ENCODE results near the gene CIT. TPM values are rescaled to one million over a fixed set of nuclear protein-coding genes. Genes with fewer than 3 reads are reported as not detected.
"Not testable (repeated sequence)": the region's sequence is repeated elsewhere in the genome, so short reads cannot be mapped to it uniquely, and the experiment has no call there.

CIT gene
- total RNA-seq, 3 donors from 2014 or later (not counting 1 experiment from before 2014, with no cell fraction given) = 2.8 to 4.2 (median 3.6) TPM

DNA sequence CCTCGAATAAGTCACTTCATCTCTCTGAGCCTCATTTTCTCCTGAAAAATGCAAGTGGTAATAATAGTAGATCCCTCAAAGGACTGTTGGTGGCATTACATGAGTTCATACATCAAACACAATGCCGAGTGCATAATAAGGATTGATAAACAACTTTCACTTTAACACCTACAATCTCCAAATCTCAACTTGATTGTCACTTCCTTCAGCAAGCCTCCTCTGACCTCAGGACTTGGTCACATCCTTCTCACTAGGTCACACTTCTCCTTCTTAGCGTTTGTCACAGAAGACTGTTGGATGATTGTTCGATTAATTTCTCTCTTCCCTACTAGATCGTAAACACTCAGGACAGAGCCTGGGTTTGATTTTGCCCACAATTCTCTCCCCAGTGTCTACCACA is 217.0 kb downstream of the CIT start:
- no peaks in the 10 kb centered on the region for H3K4me1 ChIP-seq (ENCODE audit: control insufficient read depth, insufficient read depth, low read length)
- H3K36me3 ChIP-seq (ENCODE audit: control insufficient read depth, insufficient read depth, low read length) = no peaks in the 10 kb centered on the region
- no peaks in the 10 kb centered on the region for H3K9me3 Mint-ChIP-seq
- 40% methylated on average over 3 of the region's 5 CpGs for WGBS (ENCODE audit: insufficient coverage)
- peak in 1 of 2 donors; percentile 33 for DNase-seq
- H3K4me3 Mint-ChIP-seq = peak overlapping the region; percentile 73
- no peaks in the 10 kb centered on the region for H3K9me3 ChIP-seq (ENCODE audit: control insufficient read depth, insufficient read depth, low read length)
- peak; percentile 72 to 80 (median 74) for ATAC-seq
- H3K27ac ChIP-seq (ENCODE audit: low read length) = no peak overlapping the region
- peaks cover 0 to 4% of the 10 kb centered on the region in 2 donors for H3K27me3 Mint-ChIP-seq (ENCODE audit: low read depth in 2 of 2)
- H3K4me3 ChIP-seq (ENCODE audit: low read length) = no peak overlapping the region
- TF ChIP-seq, protein P1, sequence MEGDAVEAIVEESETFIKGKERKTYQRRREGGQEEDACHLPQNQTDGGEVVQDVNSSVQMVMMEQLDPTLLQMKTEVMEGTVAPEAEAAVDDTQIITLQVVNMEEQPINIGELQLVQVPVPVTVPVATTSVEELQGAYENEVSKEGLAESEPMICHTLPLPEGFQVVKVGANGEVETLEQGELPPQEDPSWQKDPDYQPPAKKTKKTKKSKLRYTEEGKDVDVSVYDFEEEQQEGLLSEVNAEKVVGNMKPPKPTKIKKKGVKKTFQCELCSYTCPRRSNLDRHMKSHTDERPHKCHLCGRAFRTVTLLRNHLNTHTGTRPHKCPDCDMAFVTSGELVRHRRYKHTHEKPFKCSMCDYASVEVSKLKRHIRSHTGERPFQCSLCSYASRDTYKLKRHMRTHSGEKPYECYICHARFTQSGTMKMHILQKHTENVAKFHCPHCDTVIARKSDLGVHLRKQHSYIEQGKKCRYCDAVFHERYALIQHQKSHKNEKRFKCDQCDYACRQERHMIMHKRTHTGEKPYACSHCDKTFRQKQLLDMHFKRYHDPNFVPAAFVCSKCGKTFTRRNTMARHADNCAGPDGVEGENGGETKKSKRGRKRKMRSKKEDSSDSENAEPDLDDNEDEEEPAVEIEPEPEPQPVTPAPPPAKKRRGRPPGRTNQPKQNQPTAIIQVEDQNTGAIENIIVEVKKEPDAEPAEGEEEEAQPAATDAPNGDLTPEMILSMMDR (IDR thresholded peaks at IDR 0.05) = no peak
- H3K27ac Mint-ChIP-seq = peak overlapping the region; percentile 68 to 75
- peaks cover 8 to 10% of the 10 kb centered on the region in 2 donors for H3K4me1 Mint-ChIP-seq
- intact Hi-C loops (cut with micrococcal nuclease) = loop anchor here (10.0 kb wide), 2 partner anchors 1255 to 1285 kb away; partner anchors contain the start of genes SUDS3 and TAOK3
- H3K36me3 Mint-ChIP-seq = no peaks in the 10 kb centered on the region
- no peaks in the 10 kb centered on the region for H3K27me3 ChIP-seq (ENCODE audit: control insufficient read depth, insufficient read depth, low read length)

GRCh38 chr12:119659289-119659897 is 217.7 kb downstream of the CIT start:
- Mint-ChIP-seq H3K9me3 (no peaks in the 10 kb centered on the region), H3K27me3 (ENCODE audit: low read depth in 2 of 2) (peaks cover 0 to 4% of the 10 kb centered on the region in 2 donors), H3K27ac (peak overlapping the region; percentile 68 to 75), H3K4me3 (no peak overlapping the region), H3K4me1 (peaks cover 8 to 10% of the 10 kb centered on the region in 2 donors), H3K36me3 (no peaks in the 10 kb centered on the region)
- H3K27me3 ChIP-seq (ENCODE audit: control insufficient read depth, insufficient read depth, low read length) = no peaks in the 10 kb centered on the region
- no peaks in the 10 kb centered on the region for H3K4me1 ChIP-seq (ENCODE audit: control insufficient read depth, insufficient read depth, low read length)
- DNase-seq (peak; percentile 25 to 74), ATAC-seq (peak; percentile 64 to 85 (median 82))
- H3K9me3 ChIP-seq (ENCODE audit: control insufficient read depth, insufficient read depth, low read length) = no peaks in the 10 kb centered on the region
- WGBS (ENCODE audit: insufficient coverage) = 59% methylated on average over 4 of the region's 6 CpGs
- TF ChIP-seq, protein P1 (IDR thresholded peaks at IDR 0.05) = peak; percentile 98
- intact Hi-C loops (cut with micrococcal nuclease) = loop anchor here (5.0 kb wide), 1 partner anchor 217 kb away; no protein-coding TSS in a partner anchor
- no peaks in the 10 kb centered on the region for H3K36me3 ChIP-seq (ENCODE audit: control insufficient read depth, insufficient read depth, low read length)
- H3K27ac ChIP-seq (ENCODE audit: low read length) = no peak overlapping the region
- no peak overlapping the region for H3K4me3 ChIP-seq (ENCODE audit: low read length)

DNA sequence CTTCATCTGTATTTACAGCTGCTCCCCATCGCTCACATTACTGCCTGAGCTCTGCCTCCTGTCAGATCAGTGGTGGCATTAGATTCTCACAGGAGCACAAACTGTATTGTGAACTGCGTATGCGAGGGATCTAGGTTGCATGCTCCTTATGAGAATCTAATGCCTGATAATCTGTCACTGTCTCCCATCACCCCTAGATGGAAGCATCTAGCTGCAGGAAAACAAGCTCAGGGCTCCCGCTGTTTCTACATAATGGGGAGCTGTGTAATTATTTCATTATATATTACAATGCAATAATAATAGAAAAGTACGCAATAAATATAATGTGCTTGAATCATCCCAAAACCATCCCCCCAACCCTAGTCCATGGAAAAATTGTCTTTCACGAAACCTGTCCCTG is 219.0 kb downstream of the CIT start:
- not testable (repeated sequence) for DNase-seq; H3K36me3 ChIP-seq (ENCODE audit: control insufficient read depth, insufficient read depth, low read length); H3K4me1 ChIP-seq (ENCODE audit: control insufficient read depth, insufficient read depth, low read length); ATAC-seq; H3K27ac Mint-ChIP-seq; H3K4me3 Mint-ChIP-seq; H3K27me3 ChIP-seq (ENCODE audit: control insufficient read depth, insufficient read depth, low read length); H3K9me3 Mint-ChIP-seq; H3K27me3 Mint-ChIP-seq (ENCODE audit: low read depth in 2 of 2); H3K36me3 Mint-ChIP-seq; H3K9me3 ChIP-seq (ENCODE audit: control insufficient read depth, insufficient read depth, low read length); H3K4me3 ChIP-seq (ENCODE audit: low read length); H3K27ac ChIP-seq (ENCODE audit: low read length)
- WGBS (ENCODE audit: insufficient coverage) = 91% methylated on average over 4 of the region's 6 CpGs
- intact Hi-C loops (cut with micrococcal nuclease) = loop anchor here (5.0 kb wide), 1 partner anchor 216 kb away; no protein-coding TSS in a partner anchor
- peaks cover 8 to 10% of the 10 kb centered on the region in 2 donors for H3K4me1 Mint-ChIP-seq

DNA sequence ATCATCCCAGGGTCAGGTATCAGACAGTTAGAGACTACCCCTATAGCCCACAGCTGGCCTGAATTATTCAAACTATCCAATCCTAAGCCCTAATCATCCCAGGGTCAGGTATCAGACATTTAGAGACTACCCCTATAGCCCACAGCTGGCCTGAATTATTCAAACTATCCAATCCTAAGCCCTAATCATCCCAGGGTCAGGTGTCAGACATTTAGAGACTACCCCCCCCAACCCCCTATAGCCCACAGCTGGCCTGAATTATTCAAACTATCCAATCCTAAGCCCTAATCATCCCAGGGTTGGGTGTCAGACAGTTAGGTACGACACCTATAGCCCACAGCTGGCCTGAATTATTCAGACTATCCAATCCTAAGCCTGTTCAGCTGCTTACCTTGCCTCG is 220.1 kb downstream of the CIT start:
- not testable (repeated sequence) for H3K36me3 ChIP-seq (ENCODE audit: control insufficient read depth, insufficient read depth, low read length); H3K27ac Mint-ChIP-seq; H3K4me3 Mint-ChIP-seq; H3K9me3 ChIP-seq (ENCODE audit: control insufficient read depth, insufficient read depth, low read length); H3K27me3 Mint-ChIP-seq (ENCODE audit: low read depth in 2 of 2); ATAC-seq; H3K4me1 ChIP-seq (ENCODE audit: control insufficient read depth, insufficient read depth, low read length); H3K9me3 Mint-ChIP-seq; H3K27ac ChIP-seq (ENCODE audit: low read length); H3K27me3 ChIP-seq (ENCODE audit: control insufficient read depth, insufficient read depth, low read length); DNase-seq; H3K36me3 Mint-ChIP-seq; H3K4me3 ChIP-seq (ENCODE audit: low read length)
- intact Hi-C loops (cut with micrococcal nuclease) = loop anchor here (5.0 kb wide), 1 partner anchor 215 kb away; no protein-coding TSS in a partner anchor
- WGBS (ENCODE audit: insufficient coverage) = 74% methylated on average over 2 of the region's 2 CpGs
- H3K4me1 Mint-ChIP-seq = peaks cover 8 to 10% of the 10 kb centered on the region in 2 donors

Data from natural killer cell (primary cell).